ENCODE measurements around the gene CLASP1.
"Not testable (repeated sequence)": the region's sequence is repeated elsewhere in the genome, so short reads cannot be mapped to it uniquely, and the experiment has no call there.

CLASP1 gene

DNA sequence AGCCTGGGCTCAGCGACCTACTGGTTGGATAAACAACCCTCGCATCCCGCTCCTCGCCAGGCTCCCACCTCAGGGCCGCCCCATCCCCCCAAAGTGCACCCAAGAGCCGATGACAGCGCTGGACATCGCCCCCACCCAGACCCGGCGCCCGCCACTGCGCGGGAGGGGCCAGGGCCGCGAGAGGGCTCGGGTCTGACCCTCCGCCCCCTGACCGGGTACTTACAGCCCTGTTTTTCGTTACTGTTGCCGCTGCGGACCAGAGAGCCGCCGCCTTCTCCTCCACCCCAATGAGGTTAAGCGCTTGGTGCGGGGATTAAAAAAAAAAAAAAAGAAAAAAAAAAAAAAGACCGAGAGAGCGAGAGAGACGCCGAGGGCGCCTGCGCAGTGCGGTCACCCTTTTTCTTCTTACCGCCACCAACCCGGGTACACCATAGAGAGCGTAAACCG, at the start of gene CLASP1:
TSS of gene CLASP1 (minus strand) at position 314 of the 447 bp plus-strand sequence. CDS start 43,567 bp downstream, outside the sequence.
- TF ChIP-seq ZFX (IDR thresholded peaks at IDR 0.05), result no peak
- TF ChIP-seq, protein P1, sequence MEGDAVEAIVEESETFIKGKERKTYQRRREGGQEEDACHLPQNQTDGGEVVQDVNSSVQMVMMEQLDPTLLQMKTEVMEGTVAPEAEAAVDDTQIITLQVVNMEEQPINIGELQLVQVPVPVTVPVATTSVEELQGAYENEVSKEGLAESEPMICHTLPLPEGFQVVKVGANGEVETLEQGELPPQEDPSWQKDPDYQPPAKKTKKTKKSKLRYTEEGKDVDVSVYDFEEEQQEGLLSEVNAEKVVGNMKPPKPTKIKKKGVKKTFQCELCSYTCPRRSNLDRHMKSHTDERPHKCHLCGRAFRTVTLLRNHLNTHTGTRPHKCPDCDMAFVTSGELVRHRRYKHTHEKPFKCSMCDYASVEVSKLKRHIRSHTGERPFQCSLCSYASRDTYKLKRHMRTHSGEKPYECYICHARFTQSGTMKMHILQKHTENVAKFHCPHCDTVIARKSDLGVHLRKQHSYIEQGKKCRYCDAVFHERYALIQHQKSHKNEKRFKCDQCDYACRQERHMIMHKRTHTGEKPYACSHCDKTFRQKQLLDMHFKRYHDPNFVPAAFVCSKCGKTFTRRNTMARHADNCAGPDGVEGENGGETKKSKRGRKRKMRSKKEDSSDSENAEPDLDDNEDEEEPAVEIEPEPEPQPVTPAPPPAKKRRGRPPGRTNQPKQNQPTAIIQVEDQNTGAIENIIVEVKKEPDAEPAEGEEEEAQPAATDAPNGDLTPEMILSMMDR (conservative IDR thresholded peaks at IDR 0.05), result no peak
- peak within 1 kb of the TSS; percentile 83 for H3K27ac ChIP-seq

DNA sequence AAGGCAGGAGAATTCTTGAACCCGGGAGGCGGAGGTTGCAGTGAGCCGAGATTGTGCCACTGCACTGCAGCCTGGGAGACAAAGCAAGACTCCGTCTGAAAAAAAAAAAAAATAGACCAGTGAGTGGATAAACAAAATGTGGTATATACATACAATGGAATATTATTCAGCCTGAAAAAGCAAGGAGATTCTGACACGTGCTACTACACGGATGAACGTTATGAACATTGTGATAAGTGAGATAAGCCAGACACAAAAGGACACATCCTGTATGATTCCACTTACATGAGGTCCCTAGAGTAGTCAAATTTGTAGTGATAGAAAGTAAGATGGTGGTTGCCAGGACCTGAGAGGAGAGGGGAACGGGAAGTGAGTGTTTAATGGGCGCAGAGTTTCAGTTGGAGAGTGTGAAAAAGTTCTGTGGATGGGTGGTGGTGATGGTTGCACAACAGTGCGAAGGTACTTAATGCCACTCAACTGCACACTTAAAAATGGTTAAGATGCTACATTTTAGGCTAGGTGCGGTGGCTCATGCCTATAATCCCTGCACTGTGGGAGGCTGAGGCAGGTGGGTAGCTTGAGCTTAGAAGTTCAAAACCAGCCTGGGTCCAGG, 49.2 kb upstream of the CLASP1 start:
- TF ChIP-seq, protein P1 (conservative IDR thresholded peaks at IDR 0.05), result no peak
- TF ChIP-seq ZFX (IDR thresholded peaks at IDR 0.05), result no peak
- no peak overlapping the region for H3K27ac ChIP-seq

DNA sequence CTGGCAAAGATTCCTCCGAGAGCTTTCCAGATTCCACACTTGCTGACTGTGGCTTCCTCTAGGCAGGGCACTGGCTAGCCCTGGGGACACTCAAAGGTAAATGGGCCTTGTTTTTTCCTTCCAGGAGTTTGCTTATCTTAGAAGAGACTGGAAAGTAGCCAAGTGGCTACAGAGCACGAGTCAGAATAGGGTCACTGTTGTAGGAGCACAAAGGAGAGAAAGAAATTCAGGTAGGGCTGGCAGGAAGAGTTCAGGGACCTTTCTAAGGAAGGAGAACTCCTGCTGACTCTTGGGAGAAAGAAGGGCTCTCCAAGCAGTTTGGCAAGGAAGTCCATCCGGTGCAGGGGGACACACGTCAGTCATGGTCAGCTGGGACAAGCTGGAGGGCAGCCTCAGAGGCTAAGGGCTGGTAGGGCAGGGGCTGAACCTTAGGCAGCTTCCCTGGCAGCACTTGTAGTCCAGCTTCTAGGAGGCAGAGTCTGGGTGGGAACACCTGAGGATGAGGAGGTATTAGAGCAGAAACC, 47.9 kb upstream of the CLASP1 start:
- peak overlapping the region; percentile 29 for H3K27ac ChIP-seq
- TF ChIP-seq, protein P1 (conservative IDR thresholded peaks at IDR 0.05), result no peak
- no peak for TF ChIP-seq ZFX (IDR thresholded peaks at IDR 0.05)

DNA sequence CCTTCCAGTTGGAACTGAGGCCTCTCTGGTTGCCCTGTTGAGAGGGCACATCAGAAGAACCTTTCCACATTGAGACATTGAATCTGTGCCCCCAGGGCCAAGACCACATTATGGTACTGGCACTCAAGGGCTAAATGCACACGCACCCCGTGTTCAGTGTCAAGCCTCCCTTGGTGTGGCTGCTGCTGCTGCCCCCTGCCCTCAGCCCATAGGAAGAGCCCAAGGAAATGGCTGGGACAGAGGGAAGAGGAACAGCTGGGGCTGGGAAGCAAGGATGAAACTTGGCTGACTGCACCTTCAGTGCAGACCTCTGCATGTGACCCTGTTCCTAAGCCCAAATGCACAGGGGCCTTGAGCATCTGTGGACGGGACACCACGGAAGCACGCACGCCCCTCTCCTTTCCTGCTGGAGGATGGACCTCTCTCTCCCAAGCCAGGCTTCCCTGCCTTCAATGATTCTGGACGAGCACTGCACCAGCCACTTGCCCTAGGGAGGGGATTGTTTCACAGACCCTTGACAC, 47.2 kb upstream of the CLASP1 start:
- peak overlapping the region; percentile 29; the same call in 1 of the 2 replicates for H3K27ac ChIP-seq
- TF ChIP-seq, protein P1 (conservative IDR thresholded peaks at IDR 0.05), result no peak
- no peak for TF ChIP-seq ZFX (IDR thresholded peaks at IDR 0.05)

DNA sequence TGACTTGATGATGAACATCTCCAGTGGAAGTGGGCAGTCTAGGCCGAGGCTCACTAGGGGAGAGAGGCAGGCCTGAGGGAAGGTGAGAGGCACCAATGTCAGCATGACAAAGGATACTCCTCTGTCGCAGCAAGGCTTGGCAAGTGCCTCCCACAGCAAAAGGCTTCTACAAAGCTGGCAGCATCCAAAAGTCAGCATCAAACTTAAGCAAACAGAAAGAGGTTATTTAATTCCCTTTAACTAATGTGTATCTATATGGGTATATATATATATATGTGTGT, 45.8 kb upstream of the CLASP1 start:
- H3K27ac ChIP-seq, result no peak overlapping the region

DNA sequence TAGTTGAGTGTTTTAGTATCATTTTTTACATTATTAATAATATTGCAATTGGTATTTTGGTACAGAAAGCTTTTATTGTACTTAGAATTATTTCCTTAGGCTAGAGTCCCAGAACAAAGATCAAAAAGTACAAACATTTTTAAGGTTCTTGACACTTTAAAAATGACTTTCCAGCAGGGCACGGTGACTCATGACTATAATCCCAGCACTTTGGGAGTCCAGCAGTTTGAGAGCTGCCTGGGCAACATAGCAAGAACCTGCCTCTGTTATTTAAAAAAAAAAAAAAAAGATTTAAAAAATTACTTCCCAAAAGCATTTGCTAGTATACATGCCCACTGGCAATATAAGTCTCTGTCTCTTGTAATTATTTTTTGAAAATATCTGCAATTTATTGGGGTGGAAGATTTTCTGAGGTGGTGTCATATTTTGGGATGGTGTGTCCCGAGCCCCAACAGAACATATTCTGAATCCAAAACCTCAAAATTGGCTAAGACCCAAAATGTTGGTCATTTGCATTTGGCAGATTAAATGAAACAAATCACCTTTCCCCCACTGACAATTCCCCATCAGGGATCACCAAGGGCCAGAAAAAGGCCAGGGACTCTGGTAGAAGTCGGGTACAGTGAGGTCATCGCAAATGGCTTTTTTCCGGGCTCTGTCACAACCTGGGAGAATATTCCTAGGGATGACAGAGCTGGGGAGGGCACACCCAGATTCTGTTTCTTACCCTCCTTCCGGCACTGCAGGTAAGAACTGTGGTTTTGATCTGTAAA, 45.3 kb upstream of the CLASP1 start:
- TF ChIP-seq, protein P1 (conservative IDR thresholded peaks at IDR 0.05), result no peak
- no peak for TF ChIP-seq ZFX (IDR thresholded peaks at IDR 0.05)
- H3K27ac ChIP-seq, result no peak overlapping the region

More for the DNA sequence above, 45.8 kb upstream of the CLASP1 start:
- TF ChIP-seq ZFX (IDR thresholded peaks at IDR 0.05), result no peak
- TF ChIP-seq, protein P1 (conservative IDR thresholded peaks at IDR 0.05), result no peak

DNA sequence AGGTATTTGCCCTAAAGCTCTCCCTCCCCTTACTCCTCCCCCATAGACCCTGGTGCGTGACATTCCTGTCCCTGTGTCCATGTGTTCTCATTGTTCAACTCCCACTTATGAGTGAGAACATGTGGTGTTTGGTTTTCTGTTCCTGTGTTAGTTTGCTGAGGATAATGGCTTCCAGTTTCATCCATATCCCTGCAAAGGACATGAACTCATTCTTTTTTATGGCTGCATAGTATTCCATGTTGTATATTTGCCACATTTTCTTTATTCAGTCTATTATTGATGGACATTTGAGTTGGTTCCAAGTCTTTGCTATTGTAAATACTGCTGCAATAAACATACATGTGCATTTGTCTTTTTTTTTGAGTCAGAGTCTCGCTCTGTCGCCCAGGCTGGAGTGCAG, 41.3 kb upstream of the CLASP1 start:
- not testable (repeated sequence) for H3K27ac ChIP-seq
